ENCODE data around the gene ALK. TPM values are rescaled to one million over a fixed set of nuclear protein-coding genes. Genes with fewer than 3 reads are reported as not detected.

ALK gene
- total RNA-seq, 1 donor from 2014 or later, result not detected

DNA sequence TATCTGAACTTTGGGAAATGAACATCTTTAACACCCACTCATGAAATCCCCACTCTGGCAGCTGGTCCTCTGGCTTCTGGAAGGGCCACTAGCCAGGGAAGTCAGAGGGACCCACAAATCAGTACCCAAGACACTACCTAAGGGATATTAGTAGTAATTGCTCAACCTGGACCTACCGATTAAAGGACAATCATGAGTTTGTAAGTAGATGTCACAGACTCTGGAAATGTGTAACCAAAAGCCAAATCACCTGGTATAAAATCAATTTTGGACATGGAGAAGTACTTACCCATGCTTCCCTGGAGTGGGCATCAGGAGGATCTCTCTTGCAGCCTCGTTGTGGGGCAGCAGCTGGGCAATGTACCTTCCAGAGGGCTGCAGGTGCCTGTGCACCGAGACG is 389.8 kb downstream of the ALK start:
- FAIRE-seq, result no peak
- Histone ChIP-seq H3K4me3 (ENCODE audit: low read depth, low read length) (no peak overlapping the region), H3K36me3 (ENCODE audit: control insufficient read depth, insufficient read depth, low read length) (no peaks in the 10 kb centered on the region), H3K27me3 (ENCODE audit: control insufficient read depth, insufficient read depth, low read length) (peaks cover 3% of the 10 kb centered on the region)
- TF ChIP-seq, protein P1, sequence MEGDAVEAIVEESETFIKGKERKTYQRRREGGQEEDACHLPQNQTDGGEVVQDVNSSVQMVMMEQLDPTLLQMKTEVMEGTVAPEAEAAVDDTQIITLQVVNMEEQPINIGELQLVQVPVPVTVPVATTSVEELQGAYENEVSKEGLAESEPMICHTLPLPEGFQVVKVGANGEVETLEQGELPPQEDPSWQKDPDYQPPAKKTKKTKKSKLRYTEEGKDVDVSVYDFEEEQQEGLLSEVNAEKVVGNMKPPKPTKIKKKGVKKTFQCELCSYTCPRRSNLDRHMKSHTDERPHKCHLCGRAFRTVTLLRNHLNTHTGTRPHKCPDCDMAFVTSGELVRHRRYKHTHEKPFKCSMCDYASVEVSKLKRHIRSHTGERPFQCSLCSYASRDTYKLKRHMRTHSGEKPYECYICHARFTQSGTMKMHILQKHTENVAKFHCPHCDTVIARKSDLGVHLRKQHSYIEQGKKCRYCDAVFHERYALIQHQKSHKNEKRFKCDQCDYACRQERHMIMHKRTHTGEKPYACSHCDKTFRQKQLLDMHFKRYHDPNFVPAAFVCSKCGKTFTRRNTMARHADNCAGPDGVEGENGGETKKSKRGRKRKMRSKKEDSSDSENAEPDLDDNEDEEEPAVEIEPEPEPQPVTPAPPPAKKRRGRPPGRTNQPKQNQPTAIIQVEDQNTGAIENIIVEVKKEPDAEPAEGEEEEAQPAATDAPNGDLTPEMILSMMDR (IDR thresholded peaks at IDR 0.05; ENCODE audit: insufficient read depth, low read length, severe bottlenecking), result no peak
- no peak for DNase-seq (ENCODE audit: low read depth)

DNA sequence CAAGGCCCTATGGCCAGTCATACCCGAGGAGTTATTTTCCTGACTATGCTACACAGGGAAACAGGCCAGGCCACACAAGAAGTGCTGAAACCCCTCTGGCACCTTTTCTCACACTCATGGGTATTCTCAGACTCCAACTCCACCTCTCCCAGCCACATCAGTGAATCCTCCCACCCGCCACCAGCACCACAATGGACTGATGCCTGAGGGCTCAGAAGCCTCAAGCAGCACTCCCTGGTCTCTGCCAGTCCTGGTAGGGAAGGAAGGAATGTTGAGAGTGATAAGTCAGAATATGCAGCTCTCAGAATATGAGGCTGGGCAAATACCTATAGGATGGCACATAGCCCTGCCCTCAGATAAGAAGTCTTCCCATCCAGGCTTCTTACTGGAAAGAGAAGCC is 391.1 kb downstream of the ALK start:
- FAIRE-seq (no peak), DNase-seq (ENCODE audit: low read depth) (no peak)
- TF ChIP-seq, protein P1 (IDR thresholded peaks at IDR 0.05; ENCODE audit: insufficient read depth, low read length, severe bottlenecking), result no peak
- Histone ChIP-seq H3K36me3 (ENCODE audit: control insufficient read depth, insufficient read depth, low read length) (no peaks in the 10 kb centered on the region), H3K27me3 (ENCODE audit: control insufficient read depth, insufficient read depth, low read length) (peaks cover 3% of the 10 kb centered on the region), H3K4me3 (ENCODE audit: low read depth, low read length) (no peak overlapping the region)

DNA sequence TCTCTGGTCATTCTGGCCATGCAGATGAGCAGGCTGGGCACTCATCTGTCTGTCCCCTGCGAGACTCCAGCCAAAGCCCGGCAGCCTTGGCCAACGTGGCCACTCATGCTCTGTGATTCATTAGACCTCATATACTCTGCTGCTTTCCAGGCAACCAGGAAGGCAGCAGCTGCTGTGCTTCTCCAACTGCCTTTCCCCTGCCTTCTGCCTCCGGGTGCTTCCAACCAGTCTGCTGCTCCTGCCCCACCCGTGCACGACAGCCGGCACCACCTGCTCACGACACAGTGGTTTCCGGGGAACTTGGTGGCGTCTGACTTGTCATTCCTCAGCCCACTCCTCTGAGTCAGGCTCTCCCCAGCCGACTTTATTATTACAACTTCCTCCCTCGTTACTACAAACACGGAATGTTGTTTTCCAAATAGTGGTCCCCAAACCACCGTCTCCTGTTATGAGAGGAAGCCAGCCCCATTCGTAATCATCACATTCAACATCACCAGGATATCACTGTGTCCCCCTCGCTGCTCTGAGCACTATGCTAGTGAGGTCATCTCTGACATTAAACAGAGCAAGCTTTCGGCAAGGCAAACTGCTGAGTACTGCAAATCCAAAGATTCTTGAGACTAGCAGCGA is 392.4 kb downstream of the ALK start:
- TF ChIP-seq, protein P1 (IDR thresholded peaks at IDR 0.05; ENCODE audit: insufficient read depth, low read length, severe bottlenecking), result no peak
- DNase-seq (ENCODE audit: low read depth) (no peak), FAIRE-seq (no peak)
- Histone ChIP-seq H3K27me3 (ENCODE audit: control insufficient read depth, insufficient read depth, low read length) (peaks cover 3% of the 10 kb centered on the region), H3K36me3 (ENCODE audit: control insufficient read depth, insufficient read depth, low read length) (no peaks in the 10 kb centered on the region), H3K4me3 (ENCODE audit: low read depth, low read length) (no peak overlapping the region)

DNA sequence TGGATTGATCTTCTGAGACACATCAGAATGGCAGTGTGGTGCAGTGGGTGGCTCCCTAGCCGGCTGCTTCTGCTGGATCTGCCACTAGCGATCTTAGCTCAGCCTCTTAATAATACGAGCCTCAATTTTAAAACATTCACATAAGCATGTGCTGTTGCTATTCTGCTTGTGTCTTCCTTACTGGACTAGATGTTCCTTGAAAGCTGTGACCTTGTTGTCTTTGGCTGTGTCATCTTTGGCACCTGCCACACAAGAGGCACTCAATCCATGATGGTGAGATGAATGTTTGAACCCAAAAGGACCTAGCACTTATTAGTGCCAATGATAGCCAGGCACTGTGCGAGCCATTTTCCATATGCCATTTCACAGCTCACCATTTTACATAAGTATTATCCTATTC is 393.0 kb downstream of the ALK start:
- H3K4me3 ChIP-seq (ENCODE audit: low read depth, low read length), result no peak overlapping the region
- no peak for FAIRE-seq
- H3K36me3 ChIP-seq (ENCODE audit: control insufficient read depth, insufficient read depth, low read length), result no peaks in the 10 kb centered on the region
- H3K27me3 ChIP-seq (ENCODE audit: control insufficient read depth, insufficient read depth, low read length), result peaks cover 2% of the 10 kb centered on the region
- DNase-seq (ENCODE audit: low read depth), result no peak
- TF ChIP-seq, protein P1 (IDR thresholded peaks at IDR 0.05; ENCODE audit: insufficient read depth, low read length, severe bottlenecking), result no peak

DNA sequence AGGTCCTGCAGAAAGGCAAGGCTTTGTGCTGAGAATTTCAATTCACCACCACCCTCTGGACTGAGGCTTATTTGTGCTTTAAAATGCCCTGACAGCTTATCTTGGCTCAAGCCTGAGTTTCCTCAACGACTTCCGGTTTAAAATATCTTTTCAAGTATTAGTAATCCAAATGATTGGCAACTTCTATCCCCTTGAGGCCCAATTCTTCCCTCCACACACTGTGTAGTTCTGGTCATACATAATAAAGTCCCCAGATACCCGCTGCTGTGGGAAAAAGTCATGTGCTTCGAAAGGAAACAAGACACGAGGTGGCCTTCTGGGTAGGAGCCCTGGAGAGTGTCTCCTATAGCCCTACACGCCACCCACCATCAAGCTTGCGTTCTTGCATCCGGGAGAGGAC is 393.4 kb downstream of the ALK start:
- no peaks in the 10 kb centered on the region for H3K36me3 ChIP-seq (ENCODE audit: control insufficient read depth, insufficient read depth, low read length)
- no peak overlapping the region for H3K4me3 ChIP-seq (ENCODE audit: low read depth, low read length)
- DNase-seq (ENCODE audit: low read depth) (no peak), FAIRE-seq (no peak)
- TF ChIP-seq, protein P1 (IDR thresholded peaks at IDR 0.05; ENCODE audit: insufficient read depth, low read length, severe bottlenecking), result no peak
- H3K27me3 ChIP-seq (ENCODE audit: control insufficient read depth, insufficient read depth, low read length), result peaks cover 2% of the 10 kb centered on the region
